Fibroblast of skin of scalp (primary cell): Measurements from ENCODE around the gene SGSM2.

Experiments used
- DNase-seq: peaks from one replicate; pipeline ENCODE4 v3.0.0-alpha.2; 2013

Gene SGSM2

GRCh38 chr17:2337544-2338314 lies 428 bp downstream of the SGSM2 start:
- DNase-seq: peak; percentile 55

GRCh38 chr17:2338315-2338657 lies 985 bp downstream of the SGSM2 start:
- no peak for DNase-seq

GRCh38 chr17:2343421-2343820 lies 6.1 kb downstream of the SGSM2 start:
- DNase-seq: no peak

GRCh38 chr17:2344528-2344927 lies 7.2 kb downstream of the SGSM2 start:
- DNase-seq: no peak

- no peak for DNase-seq
Measured at GRCh38 chr17:2346475-2346874, 9.2 kb downstream of the SGSM2 start.

GRCh38 chr17:2347805-2348685 lies 10.7 kb downstream of the SGSM2 start:
- DNase-seq: peak; percentile 88

- no peak for DNase-seq
Measured at GRCh38 chr17:2351269-2351668, 14.0 kb downstream of the SGSM2 start.

GRCh38 chr17:2354311-2354710 lies 17.0 kb downstream of the SGSM2 start:
- no peak for DNase-seq

- DNase-seq: no peak
Measured at GRCh38 chr17:2357237-2357636, 19.9 kb downstream of the SGSM2 start.

- no peak for DNase-seq
Measured at GRCh38 chr17:2357931-2358434, 20.7 kb downstream of the SGSM2 start.

GRCh38 chr17:2361010-2361760 lies 23.9 kb downstream of the SGSM2 start:
- no peak for DNase-seq

- no peak for DNase-seq
Measured at GRCh38 chr17:2362016-2362415, 24.7 kb downstream of the SGSM2 start.

- no peak for DNase-seq
Measured at GRCh38 chr17:2362416-2362815, 25.1 kb downstream of the SGSM2 start.

GRCh38 chr17:2362881-2363280 lies 25.6 kb downstream of the SGSM2 start:
- DNase-seq: no peak

- no peak for DNase-seq
Measured at GRCh38 chr17:2363318-2363717, 26.0 kb downstream of the SGSM2 start.

- DNase-seq: no peak
Measured at GRCh38 chr17:2363851-2364762, 26.8 kb downstream of the SGSM2 start.

- no peak for DNase-seq
Measured at GRCh38 chr17:2364763-2365116, 27.4 kb downstream of the SGSM2 start.

GRCh38 chr17:2365132-2365531 lies 27.8 kb downstream of the SGSM2 start:
- DNase-seq: no peak

GRCh38 chr17:2366747-2367494 lies 29.6 kb downstream of the SGSM2 start:
- DNase-seq: no peak

GRCh38 chr17:2368359-2368758 lies 31.1 kb downstream of the SGSM2 start:
- no peak for DNase-seq

- no peak for DNase-seq
Measured at GRCh38 chr17:2369039-2369438, 31.7 kb downstream of the SGSM2 start.
